Measurements from ENCODE around the gene CACNA1A. TPM values are rescaled to one million over a fixed set of nuclear protein-coding genes. Genes with fewer than 3 reads are reported as not detected.

Gene CACNA1A
- total and polyA plus RNA-seq, 2 of the 13 experiments (the other 11 are each of a cell fraction or from before 2014, with no cell fraction given) = not detected

GRCh38 chr19:13195678-13196077 is 310.6 kb downstream of the CACNA1A start (continued):
- TF ChIP-seq BRF2 (CRISPR knock-in tag; IDR thresholded peaks at IDR 0.05) = no peak
- TF ChIP-seq POLR2A (IDR thresholded peaks at IDR 0.05; ENCODE audit: insufficient read depth in 1 of 2, low read depth in 2 of 2, low read length in 2 of 2) = no peak
- 0 out of 2 replicates have a peak, but pooled peaks have one; percentile 23 for TF ChIP-seq MLX (CRISPR knock-in tag; IDR thresholded peaks at IDR 0.05)
- no peak for TF ChIP-seq U2AF1 (optimal IDR thresholded peaks at IDR 0.05; ENCODE audit: low read depth, low read length)
- TF ChIP-seq CHCHD3 (CRISPR knock-in tag; IDR thresholded peaks at IDR 0.05) = no peak
- TF ChIP-seq DZIP1 (CRISPR knock-in tag; IDR thresholded peaks at IDR 0.05) = no peak
- TF ChIP-seq TRIM22 (IDR thresholded peaks at IDR 0.05) = no peak
- TF ChIP-seq HHEX (CRISPR knock-in tag; IDR thresholded peaks at IDR 0.05) = no peak
- no peak for TF ChIP-seq HINFP (CRISPR knock-in tag; IDR thresholded peaks at IDR 0.05; ENCODE audit: low read depth)
- TF ChIP-seq PRDM15 (CRISPR knock-in tag; IDR thresholded peaks at IDR 0.05) = no peak
- TF ChIP-seq NCOR1 (IDR thresholded peaks at IDR 0.05; ENCODE audit: borderline replicate concordance, low read length) = peak; percentile 39; the same call in 1 of the 2 replicates
- no peak for TF ChIP-seq RBM22 (optimal IDR thresholded peaks at IDR 0.05; ENCODE audit: low read length)
- TF ChIP-seq BCL3 (CRISPR knock-in tag; IDR thresholded peaks at IDR 0.05) = no peak
- peak; percentile 89 for TF ChIP-seq HNF1B (CRISPR knock-in tag; IDR thresholded peaks at IDR 0.05)
- no peak for TF ChIP-seq ZNF781 (CRISPR knock-in tag; IDR thresholded peaks at IDR 0.05; ENCODE audit: borderline replicate concordance, not compliant biosample characterization)

All from HepG2 (cell line).